CD4-positive, alpha-beta T cell treated with Interleukin-2 at 100 ng/mL for 4 hours (primary cell): ENCODE data around the gene TSPAN15.
"Not testable (repeated sequence)": the region's sequence is repeated elsewhere in the genome, so short reads cannot be mapped to it uniquely, and the experiment has no call there.

Experiments
- DNase-seq: peaks from one replicate; pipeline ENCODE4 v3.0.0-alpha.2; 2020; ENCODE audit warnings: low spot score

TSPAN15 gene

GRCh38 chr10:69503001-69503895 is 52.0 kb downstream of the TSPAN15 start:
- no peak for DNase-seq

GRCh38 chr10:69503896-69504265 is 52.6 kb downstream of the TSPAN15 start:
- no peak for DNase-seq

DNA sequence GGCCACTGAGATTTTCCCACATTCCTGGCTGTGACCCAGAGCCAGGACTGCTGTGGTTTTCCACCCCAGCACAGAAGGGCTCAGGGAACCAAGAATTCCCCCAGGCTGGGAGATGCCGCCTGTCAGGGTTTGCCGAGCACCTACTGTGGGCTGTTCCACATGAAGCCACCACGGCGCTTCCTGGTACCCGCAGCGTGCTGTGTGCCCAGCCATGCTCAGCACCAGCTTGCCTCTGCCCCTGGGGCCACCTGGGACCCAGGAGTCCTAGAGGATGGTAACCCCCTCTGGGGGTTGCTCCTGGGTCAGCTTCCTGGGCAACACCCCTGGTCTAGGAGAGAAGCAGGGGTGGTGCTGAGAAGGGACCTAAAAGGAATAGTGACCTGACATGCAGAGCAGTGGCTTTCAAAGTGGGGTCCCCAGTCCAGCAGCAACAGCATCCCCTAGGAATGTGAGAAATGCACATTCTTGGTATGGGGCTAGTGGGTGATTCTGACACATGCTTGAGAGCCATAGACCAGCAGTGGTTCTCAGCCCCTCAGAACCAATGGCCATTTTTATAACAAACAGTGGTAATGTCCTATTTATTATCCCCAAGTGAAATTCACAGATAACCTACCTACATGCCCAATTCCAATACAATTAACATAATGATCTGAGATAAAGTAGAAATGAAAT is 53.4 kb downstream of the TSPAN15 start:
- DNase-seq = no peak

DNA sequence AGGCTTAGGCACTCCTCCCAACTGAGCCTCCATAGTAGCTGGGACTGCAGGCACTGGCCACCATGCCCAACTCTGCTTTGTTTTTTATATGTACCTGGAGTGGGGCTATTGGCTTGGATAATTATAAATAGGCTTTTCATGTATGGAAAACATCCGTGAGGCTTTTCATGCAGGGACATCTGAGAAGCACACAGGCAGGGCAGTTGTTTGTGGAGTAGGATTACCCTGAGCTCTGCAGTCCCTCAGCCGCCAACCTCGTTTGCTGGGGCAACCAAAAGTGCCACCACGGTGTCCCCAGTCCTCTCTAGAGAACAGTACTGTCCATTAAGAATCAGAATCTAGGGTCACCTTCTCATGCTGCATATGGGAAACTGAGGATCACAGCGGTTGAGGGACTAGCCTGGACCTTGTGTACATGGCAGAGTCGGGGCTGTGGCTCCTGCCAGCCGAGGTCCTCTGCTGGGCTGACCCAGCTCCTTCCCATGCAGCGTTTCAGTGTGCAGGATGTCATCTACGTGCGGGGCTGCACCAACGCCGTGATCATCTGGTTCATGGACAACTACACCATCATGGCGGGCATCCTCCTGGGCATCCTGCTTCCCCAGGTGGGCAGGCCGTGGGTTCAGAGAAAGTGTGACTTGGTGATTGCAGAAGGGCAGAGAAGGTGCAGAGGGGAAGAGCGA is 54.5 kb downstream of the TSPAN15 start:
- no peak for DNase-seq

- DNase-seq = no peak
Measured at GRCh38 chr10:69506487-69506833, 55.2 kb downstream of the TSPAN15 start.

DNA sequence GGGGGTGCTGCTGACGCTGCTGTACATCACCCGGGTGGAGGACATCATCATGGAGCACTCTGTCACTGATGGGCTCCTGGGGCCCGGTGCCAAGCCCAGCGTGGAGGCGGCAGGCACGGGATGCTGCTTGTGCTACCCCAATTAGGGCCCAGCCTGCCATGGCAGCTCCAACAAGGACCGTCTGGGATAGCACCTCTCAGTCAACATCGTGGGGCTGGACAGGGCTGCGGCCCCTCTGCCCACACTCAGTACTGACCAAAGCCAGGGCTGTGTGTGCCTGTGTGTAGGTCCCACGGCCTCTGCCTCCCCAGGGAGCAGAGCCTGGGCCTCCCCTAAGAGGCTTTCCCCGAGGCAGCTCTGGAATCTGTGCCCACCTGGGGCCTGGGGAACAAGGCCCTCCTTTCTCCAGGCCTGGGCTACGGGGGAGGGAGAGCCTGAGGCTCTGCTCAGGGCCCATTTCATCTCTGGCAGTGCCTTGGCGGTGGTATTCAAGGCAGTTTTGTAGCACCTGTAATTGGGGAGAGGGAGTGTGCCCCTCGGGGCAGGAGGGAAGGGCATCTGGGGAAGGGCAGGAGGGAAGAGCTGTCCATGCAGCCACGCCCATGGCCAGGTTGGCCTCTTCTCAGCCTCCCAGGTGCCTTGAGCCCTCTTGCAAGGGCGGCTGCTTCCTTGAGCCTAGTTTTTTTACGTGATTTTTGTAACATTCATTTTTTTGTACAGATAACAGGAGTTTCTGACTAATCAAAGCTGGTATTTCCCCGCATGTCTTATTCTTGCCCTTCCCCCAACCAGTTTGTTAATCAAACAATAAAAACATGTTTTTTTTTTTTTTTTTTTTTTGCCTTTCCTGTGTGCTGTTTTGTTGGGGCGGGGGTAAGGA is 55.8 kb downstream of the TSPAN15 start:
- DNase-seq = peak; percentile 57

DNA sequence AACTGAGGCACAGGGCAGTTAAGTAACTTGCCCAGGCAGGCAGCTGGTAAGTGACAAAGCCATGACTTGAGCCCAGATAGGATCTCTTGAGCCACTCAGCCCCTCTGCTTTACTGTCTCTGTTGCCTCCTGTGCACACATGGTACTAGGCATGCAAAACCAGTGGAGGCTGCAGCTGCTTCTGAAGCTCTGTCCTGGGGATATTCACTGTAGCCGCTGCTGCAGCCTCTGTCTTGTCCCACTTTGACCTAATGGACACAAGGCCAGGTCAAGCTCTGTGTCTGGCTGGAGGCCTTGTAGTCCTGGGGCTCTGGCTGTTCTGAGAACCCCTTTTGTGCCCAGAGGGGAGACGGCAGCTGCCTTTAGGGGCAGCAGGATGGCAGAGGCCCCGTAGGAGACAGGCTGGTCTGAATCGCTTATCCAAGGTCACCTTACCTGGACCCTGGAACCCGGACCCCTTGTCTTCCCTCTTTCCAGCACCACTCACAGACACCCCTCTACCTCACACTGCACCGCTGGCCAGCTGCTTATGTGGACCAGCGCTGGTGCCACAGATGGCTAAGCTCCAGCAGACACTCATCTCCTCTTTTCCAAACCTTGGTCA is 57.6 kb downstream of the TSPAN15 start:
- no peak for DNase-seq

DNA sequence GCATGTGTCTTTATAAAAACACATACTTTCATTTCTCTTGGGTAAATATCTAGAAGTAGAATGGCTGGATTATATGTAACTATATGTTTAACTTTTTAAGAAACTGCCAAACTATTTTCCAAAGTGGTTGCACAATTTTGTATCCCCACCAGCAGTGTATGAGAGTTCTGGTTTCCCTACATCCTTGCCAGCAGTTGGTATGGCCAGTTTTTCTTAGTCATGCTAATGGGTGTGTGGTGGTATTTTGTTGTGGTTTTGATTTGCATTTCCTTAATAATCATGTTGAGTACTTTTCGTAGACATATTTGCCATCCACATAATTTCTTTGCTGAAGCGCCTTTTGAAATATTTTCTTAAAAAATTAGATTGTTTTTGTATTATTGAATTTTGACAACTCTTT is 61.6 kb downstream of the TSPAN15 start:
- no peak for DNase-seq

DNA sequence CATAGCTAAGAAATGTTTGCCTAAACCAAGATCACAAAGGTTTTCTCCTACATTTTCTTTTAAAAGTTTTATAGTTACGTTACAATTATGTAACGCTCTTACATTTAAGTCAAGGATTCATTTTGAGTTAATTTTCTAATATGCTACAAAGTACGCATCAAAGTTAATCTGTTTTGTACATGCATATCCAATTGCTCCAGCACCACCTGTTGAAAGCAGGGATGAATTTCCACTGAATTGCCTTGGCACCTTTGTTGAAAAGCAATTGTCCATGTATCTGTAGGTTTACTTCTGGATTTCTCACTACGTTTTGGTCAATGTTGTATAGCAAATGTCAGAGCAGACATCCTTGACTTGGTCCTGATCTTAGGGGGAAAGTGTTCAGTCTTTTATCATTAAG is 62.4 kb downstream of the TSPAN15 start:
- no peak for DNase-seq

GRCh38 chr10:69515699-69516259 is 64.5 kb downstream of the TSPAN15 start:
- DNase-seq = peak; percentile 77

- DNase-seq = peak; percentile 11
Measured at GRCh38 chr10:69516316-69516715, 65.1 kb downstream of the TSPAN15 start.

- no peak for DNase-seq
Measured at GRCh38 chr10:69516796-69517195, 65.5 kb downstream of the TSPAN15 start.

DNA sequence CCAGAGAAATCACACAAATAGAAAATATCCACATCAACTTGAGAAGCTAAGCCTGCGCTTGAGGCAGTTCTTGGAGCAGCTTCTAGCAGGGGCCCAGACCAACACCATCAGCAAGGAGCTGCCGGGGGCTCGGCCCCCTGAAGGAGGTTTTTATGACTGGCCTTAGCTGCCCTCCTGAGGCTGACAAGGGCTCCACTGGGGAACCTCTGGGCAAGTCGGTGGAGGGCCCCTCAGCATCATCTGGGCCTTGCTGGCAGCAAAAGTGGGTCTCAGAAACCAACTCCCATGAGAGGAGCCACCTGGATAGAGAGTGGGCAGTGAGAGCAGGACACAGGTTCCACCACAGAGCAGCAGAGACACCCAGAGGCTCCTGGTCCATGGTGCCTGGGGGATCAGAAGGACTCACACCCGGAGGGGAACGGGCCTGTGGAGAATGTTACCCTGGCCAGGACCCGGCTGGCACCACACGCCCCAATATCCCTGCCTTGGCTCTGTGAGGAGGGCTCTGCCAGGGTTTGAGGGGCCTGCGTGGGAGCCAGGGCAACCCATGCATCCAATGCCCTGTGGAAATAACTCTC is 66.1 kb downstream of the TSPAN15 start:
- no peak for DNase-seq

GRCh38 chr10:69527961-69528360 is 76.7 kb downstream of the TSPAN15 start:
- no peak for DNase-seq

DNA sequence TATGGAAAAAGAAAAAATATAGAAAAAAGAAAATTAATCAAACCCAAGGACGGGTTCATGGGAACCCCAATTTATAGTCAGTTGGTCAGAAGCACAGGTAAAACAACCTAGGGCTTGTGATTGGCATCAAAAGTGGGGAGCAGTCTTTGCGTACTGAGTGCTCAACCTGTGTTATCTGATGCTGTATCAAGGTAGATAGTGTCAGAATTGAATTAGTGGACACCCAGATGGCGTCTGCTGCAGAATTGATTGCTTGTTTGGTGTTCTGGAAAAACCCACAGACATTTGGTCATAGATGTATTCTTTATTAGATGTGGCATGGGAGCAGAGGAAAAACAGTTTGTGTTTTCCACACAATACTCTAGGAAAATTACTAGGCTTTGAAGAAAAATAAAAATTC is 82.4 kb downstream of the TSPAN15 start:
- no peak for DNase-seq

DNA sequence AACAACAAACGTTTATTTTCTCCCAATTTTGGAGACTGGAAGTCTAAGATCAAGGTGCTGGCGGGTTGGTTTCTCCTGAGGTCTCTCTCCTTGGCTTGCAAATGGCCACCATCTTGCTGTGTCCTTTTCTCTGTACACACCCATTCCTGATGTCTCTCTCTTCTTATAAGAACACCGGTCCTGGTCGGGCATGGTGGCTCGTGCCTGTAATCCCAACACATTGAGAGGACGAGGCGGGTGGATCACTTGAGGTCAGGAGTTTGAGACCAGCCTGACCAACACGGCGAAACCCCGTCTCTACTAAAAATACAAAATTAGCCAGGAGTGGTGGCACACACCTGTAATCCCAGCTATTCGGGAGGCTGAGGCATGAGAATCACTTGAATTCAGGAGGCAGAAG is 85.3 kb downstream of the TSPAN15 start:
- not testable (repeated sequence) for DNase-seq

DNA sequence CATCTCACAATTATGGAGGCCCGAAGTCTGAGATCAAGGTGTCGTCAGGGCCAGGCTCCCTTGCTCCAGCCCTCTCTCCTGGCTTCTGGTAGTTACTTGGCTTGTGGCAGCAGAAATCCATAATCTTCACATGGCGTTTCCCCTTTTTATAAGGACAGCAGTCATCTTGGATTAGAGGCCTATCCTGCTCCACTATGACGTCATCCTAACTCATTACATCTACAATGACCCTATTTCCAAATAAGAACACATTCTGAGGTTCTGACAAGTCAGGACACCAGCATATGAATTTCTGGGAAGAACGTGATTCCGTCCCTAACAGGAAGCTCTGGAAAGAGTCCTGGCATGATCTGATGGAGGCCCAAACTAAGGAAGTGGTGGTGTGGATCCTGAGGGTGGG is 86.2 kb downstream of the TSPAN15 start:
- no peak for DNase-seq

- no peak for DNase-seq
Measured at GRCh38 chr10:69538461-69538860, 87.2 kb downstream of the TSPAN15 start.

DNA sequence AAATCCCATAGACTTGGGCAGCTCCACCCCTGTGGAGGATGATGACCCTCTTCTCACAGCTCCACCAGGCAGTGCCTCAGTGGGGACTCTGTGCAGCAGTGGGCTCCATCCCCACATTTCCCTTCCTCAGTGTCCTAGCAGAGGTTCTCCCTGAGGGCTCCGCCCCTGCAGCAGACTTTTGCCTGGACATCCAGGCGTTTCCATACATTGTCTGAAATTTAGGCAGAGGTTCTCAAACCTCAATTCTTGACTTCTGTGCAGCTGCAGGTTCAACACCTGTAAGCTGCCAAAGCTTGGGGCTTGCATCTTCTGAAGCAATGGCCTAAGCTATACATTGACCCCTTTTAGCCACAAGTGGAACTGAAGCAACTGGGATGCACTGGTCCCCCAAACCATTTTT is 90.2 kb downstream of the TSPAN15 start:
- no peak for DNase-seq

- no peak for DNase-seq
Measured at GRCh38 chr10:69549959-69550358, 98.7 kb downstream of the TSPAN15 start.

DNA sequence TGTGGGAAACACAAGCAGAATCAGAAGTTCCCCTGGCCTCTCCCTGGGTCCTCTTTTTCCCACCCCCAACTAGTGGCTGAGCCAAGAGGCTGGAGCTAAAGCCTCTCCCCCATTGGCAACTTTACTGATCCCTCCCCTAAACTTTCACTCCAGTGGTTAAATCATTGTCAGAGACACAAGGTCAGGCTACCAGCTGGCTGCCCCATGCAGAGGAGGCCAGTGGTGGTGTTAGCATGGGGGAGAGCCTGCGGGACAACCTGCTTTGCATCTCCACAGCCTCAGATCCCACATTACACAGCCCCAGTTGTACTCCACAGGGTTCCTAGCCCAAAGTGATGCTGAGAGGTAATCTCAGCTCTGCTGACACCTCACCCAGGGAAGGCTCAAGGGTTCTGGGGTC is 101.0 kb downstream of the TSPAN15 start:
- no peak for DNase-seq
